HepG2 (cell line): ENCODE data around the gene GATAD2B. TPM values are rescaled to one million over a fixed set of nuclear protein-coding genes. Genes with fewer than 3 reads are reported as not detected.

Experiments
- ARNTL ChIP-seq: sonication (generic); formaldehyde crosslinking; IDR thresholded peaks from 2 replicates; pipeline ENCODE4 v1.4.0; 2020; ENCODE audit warnings: mild to moderate bottlenecking, missing genetic modification reagents
- ATAD3A ChIP-seq: sonication (generic); formaldehyde crosslinking; IDR thresholded peaks from 2 replicates; pipeline ENCODE4 v1.4.0; 2020; ENCODE audit warnings: missing genetic modification reagents
- BCLAF1 ChIP-seq: fragments of 450-650 bp; IDR thresholded peaks from 2 replicates; pipeline ENCODE4 v1.6.1; 2017; ENCODE audit warnings: mild to moderate bottlenecking
- CERS6 ChIP-seq: sonication (generic); formaldehyde crosslinking; IDR thresholded peaks from 2 replicates; pipeline ENCODE4 v1.5.0; 2020; ENCODE audit warnings: missing genetic modification reagents
- DNMT1 ChIP-seq: sonication (generic); formaldehyde crosslinking; IDR thresholded peaks from 2 replicates; pipeline ENCODE4 v1.5.1; 2020; ENCODE audit warnings: mild to moderate bottlenecking, missing genetic modification reagents
- FOXA3 ChIP-seq: IDR thresholded peaks from 2 replicates; pipeline ENCODE4 v1.6.1; 2016; ENCODE audit warnings: missing genetic modification reagents, missing compliant biosample characterization
- GATAD2A ChIP-seq: IDR thresholded peaks from 2 replicates; pipeline ENCODE4 v1.6.1; 2016
- GMEB2 ChIP-seq: IDR thresholded peaks from 2 replicates; pipeline ENCODE4 v1.6.1; 2016; ENCODE audit warnings: missing biosample characterization, missing genetic modification reagents, low read depth
- MLLT10 ChIP-seq: sonication (generic); formaldehyde crosslinking; IDR thresholded peaks from 2 replicates; pipeline ENCODE4 v1.4.0; 2020; ENCODE audit warnings: missing genetic modification reagents
- RFXAP ChIP-seq: sonication (generic); formaldehyde crosslinking; IDR thresholded peaks from 2 replicates; pipeline ENCODE4 v1.4.0; 2020; ENCODE audit warnings: missing genetic modification reagents, borderline replicate concordance
- SIN3A ChIP-seq: IDR thresholded peaks from 2 replicates; pipeline ENCODE4 v1.6.1; 2011; ENCODE audit warnings: low read depth, mild to moderate bottlenecking, control low read depth, low read length, borderline replicate concordance
- ZBTB43 ChIP-seq: sonication (generic); formaldehyde crosslinking; conservative IDR thresholded peaks from 2 replicates; pipeline ENCODE4 v1.4.0; 2020; ENCODE audit warnings: missing genetic modification reagents
- ZIK1 ChIP-seq: sonication (generic); formaldehyde crosslinking; IDR thresholded peaks from 2 replicates; pipeline ENCODE4 v1.5.0; 2020; ENCODE audit warnings: mild to moderate bottlenecking, low read depth, missing genetic modification reagents, borderline replicate concordance
- ZNF3 ChIP-seq: IDR thresholded peaks from 2 replicates; pipeline ENCODE4 v1.7.0; 2017; ENCODE audit warnings: inconsistent platforms
- ZNF513 ChIP-seq: sonication (generic); formaldehyde crosslinking; conservative IDR thresholded peaks from 2 replicates; pipeline ENCODE4 v1.5.0; 2020; ENCODE audit warnings: missing genetic modification reagents
- ZNF562 ChIP-seq: sonication (generic); formaldehyde crosslinking; IDR thresholded peaks from 2 replicates; pipeline ENCODE4 v1.8.0; 2022; ENCODE audit warnings: missing genetic modification reagents, borderline replicate concordance
- ZNF784 ChIP-seq: sonication (generic); formaldehyde crosslinking; IDR thresholded peaks from 2 replicates; pipeline ENCODE4 v1.5.1; 2020; ENCODE audit warnings: missing genetic modification reagents, mild to moderate bottlenecking, borderline replicate concordance
- ZNF788 ChIP-seq: sonication (generic); formaldehyde crosslinking; IDR thresholded peaks from 2 replicates; pipeline ENCODE4 v1.5.0; 2020; ENCODE audit warnings: mild to moderate bottlenecking, missing genetic modification reagents, borderline replicate concordance
- ZNF850 ChIP-seq: sonication (generic); formaldehyde crosslinking; conservative IDR thresholded peaks from 2 replicates; pipeline ENCODE4 v1.9.0; 2021; ENCODE audit warnings: mild to moderate bottlenecking, missing genetic modification reagents
- ZSCAN20 ChIP-seq: sonication (generic); formaldehyde crosslinking; IDR thresholded peaks from 2 replicates; pipeline ENCODE4 v1.4.0; 2020; ENCODE audit warnings: missing genetic modification reagents, mild to moderate bottlenecking, borderline replicate concordance
- polyA plus RNA-seq, 8 experiments: library from polyadenylated mRNA; depleted of rRNA in 3 of 8; stranded (reverse) in 7 of 8; unstranded in 1 of 8; fragments of >200 nt; fragmentation: Illumina TruSeq in 4 of 8; extraction: Trizol in 4 of 8; gene quantifications; 2 replicates each; pipeline versions ENCODE4 v1.2.1 to v1.2.3, GENCODE V29; 2011 to 2016; ENCODE audit warnings: low read depth in 4 of 8, missing spikeins in 1 of 8, mixed read lengths in 1 of 8; ENCODE audit not compliant: insufficient read depth in 1 of 8
- total RNA-seq, 5 experiments: library from RNA; depleted of rRNA; stranded (reverse); fragments of >200 nt; fragmentation: Illumina TruSeq; extraction: Trizol; gene quantifications; 2 replicates each; pipeline ENCODE4 v1.2.3, GENCODE V29; 2016; ENCODE audit warnings: low read depth in 1 of 5

Gene GATAD2B
- total and polyA plus RNA-seq, 2 of the 13 experiments (the other 11 are each of a cell fraction or from before 2014, with no cell fraction given), result 3.2 to 5.2 TPM

GRCh38 chr1:153967107-153967999 is 44.6 kb upstream of the GATAD2B start, which contains the start of gene CREB3L4 (continued):
- no peak for TF ChIP-seq ZNF513 (CRISPR knock-in tag)
- TF ChIP-seq SIN3A, result peak; percentile 70
- TF ChIP-seq ZNF784 (CRISPR knock-in tag), result peak; percentile 41; the same call in 1 of the 2 replicates
- no peak for TF ChIP-seq MLLT10
- TF ChIP-seq ZIK1 (CRISPR knock-in tag), result no peak; the same call in none of the 2 replicates
- TF ChIP-seq RFXAP (CRISPR knock-in tag), result no peak
- TF ChIP-seq ZBTB43 (CRISPR knock-in tag), result peak; percentile 79
- TF ChIP-seq ARNTL (CRISPR knock-in tag), result peak; percentile 94
- TF ChIP-seq GMEB2 (CRISPR knock-in tag), result no peak
- TF ChIP-seq CERS6 (CRISPR knock-in tag), result no peak
- no peak for TF ChIP-seq BCLAF1
- no peak for TF ChIP-seq ZSCAN20 (CRISPR knock-in tag)
- TF ChIP-seq ZNF788 (CRISPR knock-in tag), result peak; percentile 91; the same call in 1 of the 2 replicates
- TF ChIP-seq GATAD2A (CRISPR knock-in tag), result peak; percentile 49
- TF ChIP-seq ZNF562 (CRISPR knock-in tag), result no peak
- peak; percentile 85 for TF ChIP-seq FOXA3
- no peak for TF ChIP-seq ATAD3A
- no peak for TF ChIP-seq ZNF3 (CRISPR knock-in tag)
- peak; percentile 52; the same call in 1 of the 2 replicates for TF ChIP-seq DNMT1 (CRISPR knock-in tag)
- 0 out of 2 replicates have a peak, but pooled peaks have one; percentile 48 for TF ChIP-seq ZNF850 (CRISPR knock-in tag)
